Left lobe of liver (tissue), 2 donors: ENCODE measurements around the gene SPATA31D1. TPM values are rescaled to one million over a fixed set of nuclear protein-coding genes. Genes with fewer than 3 reads are reported as not detected.
"Not testable (repeated sequence)": the region's sequence is repeated elsewhere in the genome, so short reads cannot be mapped to it uniquely, and the experiment has no call there.

ENCODE experiments used
- ATAC-seq: fragments of 200-7000 bp; cut with Tn5 transposase; one replicate; pipeline ENCODE4 v1.9.1; 2020; ENCODE audit warnings: mild to moderate bottlenecking, moderate library complexity
- DNase-seq: peaks from one replicate; pipeline ENCODE4 v3.0.0-alpha.2; 2020; ENCODE audit warnings: low spot score
- total RNA-seq: library from RNA; stranded (reverse); gene quantifications from one replicate; pipeline ENCODE4 v1.2.1, GENCODE V29; 2021
- donor health status: DM: no; HTN: no; CAD: no; lungs with moderate emphysema.
- donor health status: DM: no; HTN: yes; CAD: no.

Gene SPATA31D1
- total RNA-seq: not detected

GRCh38 chr9:81988472-81988871, at the start of gene SPATA31D1:
Gene SPATA31D1, plus strand, starts transcription at chr9:81988772. Its CDS starts 47 bp downstream, at chr9:81988819.
- ATAC-seq, DNase-seq: not testable (repeated sequence)

GRCh38 chr9:81943393-81943792, 45.2 kb upstream of the SPATA31D1 start, which contains the start of gene SPATA31D3:
Gene SPATA31D3, plus strand, starts transcription at chr9:81943500. Its CDS starts 86 bp downstream, at chr9:81943586.
- ATAC-seq, DNase-seq: not testable (repeated sequence)

- not testable (repeated sequence) for DNase-seq, ATAC-seq
Measured at GRCh38 chr9:81948650-81949049, 39.9 kb upstream of the SPATA31D1 start.

- ATAC-seq: no peak
Measured at GRCh38 chr9:81953096-81953495, 35.5 kb upstream of the SPATA31D1 start.

GRCh38 chr9:81955625-81956024, 32.9 kb upstream of the SPATA31D1 start:
- no peak for ATAC-seq

More at GRCh38 chr9:81953096-81953495, 35.5 kb upstream of the SPATA31D1 start:
- no peak for DNase-seq

GRCh38 chr9:81964218-81965171, 24.1 kb upstream of the SPATA31D1 start:
- ATAC-seq (no peak), DNase-seq (no peak)

More at GRCh38 chr9:81955625-81956024, 32.9 kb upstream of the SPATA31D1 start:
- no peak for DNase-seq

- ATAC-seq (no peak), DNase-seq (no peak)
Measured at GRCh38 chr9:81968026-81968425, 20.5 kb upstream of the SPATA31D1 start.

- DNase-seq (no peak), ATAC-seq (no peak)
Measured at GRCh38 chr9:81969971-81970370, 18.6 kb upstream of the SPATA31D1 start.

GRCh38 chr9:81971727-81972126, 16.8 kb upstream of the SPATA31D1 start:
- ATAC-seq (no peak), DNase-seq (no peak)

- ATAC-seq: no peak
Measured at GRCh38 chr9:81974764-81975163, 13.8 kb upstream of the SPATA31D1 start.

GRCh38 chr9:81976351-81976750, 12.2 kb upstream of the SPATA31D1 start:
- no peak for DNase-seq

More at GRCh38 chr9:81974764-81975163, 13.8 kb upstream of the SPATA31D1 start:
- no peak for DNase-seq

GRCh38 chr9:81979196-81979595, 9.4 kb upstream of the SPATA31D1 start:
- DNase-seq: no peak
- ATAC-seq: no peak

More at GRCh38 chr9:81976351-81976750, 12.2 kb upstream of the SPATA31D1 start:
- ATAC-seq: no peak

- no peak for ATAC-seq
Measured at GRCh38 chr9:81980568-81980967, 8.0 kb upstream of the SPATA31D1 start.

GRCh38 chr9:81981883-81982282, 6.7 kb upstream of the SPATA31D1 start:
- ATAC-seq (no peak), DNase-seq (no peak)

More at GRCh38 chr9:81980568-81980967, 8.0 kb upstream of the SPATA31D1 start:
- DNase-seq: no peak

- ATAC-seq: no peak
- DNase-seq: no peak
Measured at GRCh38 chr9:81984928-81985327, 3.6 kb upstream of the SPATA31D1 start.

GRCh38 chr9:81986051-81986450, 2.5 kb upstream of the SPATA31D1 start:
- no peak for DNase-seq
- no peak for ATAC-seq

GRCh38 chr9:81989700-81990099, 1.1 kb downstream of the SPATA31D1 start:
- ATAC-seq (no peak), DNase-seq (no peak)

GRCh38 chr9:81993656-81994055, 5.1 kb downstream of the SPATA31D1 start:
- DNase-seq (no peak), ATAC-seq (no peak)

GRCh38 chr9:81999806-82000205, 11.2 kb downstream of the SPATA31D1 start:
- DNase-seq: no peak
- ATAC-seq: no peak

GRCh38 chr9:82010711-82011110, 22.1 kb downstream of the SPATA31D1 start:
- DNase-seq (no peak), ATAC-seq (no peak)

GRCh38 chr9:82011133-82011532, 22.6 kb downstream of the SPATA31D1 start:
- DNase-seq (no peak), ATAC-seq (no peak)

GRCh38 chr9:82012276-82012675, 23.7 kb downstream of the SPATA31D1 start:
- ATAC-seq: no peak

More at GRCh38 chr9:82012276-82012675, 23.7 kb downstream of the SPATA31D1 start:
- DNase-seq: no peak
